HepG2 (cell line): ENCODE results near the gene DICER1. TPM values are rescaled to one million over a fixed set of nuclear protein-coding genes. Genes with fewer than 3 reads are reported as not detected.

Experiments used
- ATAC-seq: fragments of 200-7000 bp; cut with Tn5 transposase; 3 replicates; pipeline ENCODE4 v1.9.1; 2020; ENCODE audit warnings: mild to moderate bottlenecking, moderate library complexity
- BruUV-seq: library from RNA; stranded (reverse); fragments of 400-500 nt; replicated peaks from 2 replicates; lab custom pipeline; 2021; lab: Mats Ljungman, UMichigan
- CTCF ChIA-PET: fragments of 300-600 bp; formaldehyde crosslinking; extraction: SDS; loops from one replicate; lab custom pipeline; 2021; ENCODE audit warnings: low total read pairs, inconsistent platforms, low intra/inter-chr PET ratio; lab: Yijun Ruan, JAX
- POLR2A ChIA-PET: fragments of 350-600 bp; sonication (Branson Sonifier 250); formaldehyde crosslinking; loops from one replicate; lab custom pipeline; 2020; ENCODE audit warnings: antibody characterized with exemption, inconsistent platforms; lab: Yijun Ruan, JAX
- DNase-seq: peaks from one replicate; pipeline ENCODE4 v3.0.0-alpha.2; 2015; ENCODE audit warnings: low spot score
- FAIRE-seq: peaks from 3 replicates; lab custom pipeline; 2011; peaks lifted over from hg19 to GRCh38; lab: Jason Lieb, UNC
- H2AFZ ChIP-seq: one replicate; pipeline ENCODE4 v1.6.1; 2011; ENCODE audit warnings: low read length, inconsistent platforms
- H3K27ac ChIP-seq: fragments of 300-600 bp; 3 replicates; pipeline ENCODE4 v1.8.0; 2011; ENCODE audit warnings: mixed run types, mild to moderate bottlenecking, mixed read lengths, low read length, inconsistent platforms; ENCODE audit not compliant: insufficient read depth; ENCODE audit errors: extremely low read length
- H3K27me3 ChIP-seq, 2 experiments: fragments of 200-600 bp in 1 of 2; 2 replicates in 1 of 2; 3 replicates in 1 of 2; pipeline versions ENCODE4 v1.6.0 to v1.8.0; 2011; ENCODE audit warnings: low read length in 2 of 2, mild to moderate bottlenecking in 2 of 2, moderate library complexity in 2 of 2, inconsistent platforms in 1 of 2; ENCODE audit not compliant: insufficient read depth in 2 of 2, control insufficient read depth in 1 of 2
- H3K36me3 ChIP-seq, 2 experiments: fragments of 200-600 bp in 1 of 2; replicated peaks in 1 of 2; 2 replicates in 1 of 2; 3 replicates in 1 of 2; pipeline versions ENCODE4 v1.5.1 to v1.8.0; 2011; ENCODE audit warnings: low read length in 2 of 2, inconsistent platforms in 1 of 2; ENCODE audit not compliant: insufficient read depth in 2 of 2, control insufficient read depth in 1 of 2
- H3K4me1 ChIP-seq: 2 replicates; pipeline ENCODE4 v1.5.1; 2012; ENCODE audit warnings: low read length, inconsistent platforms; ENCODE audit not compliant: insufficient read depth
- H3K4me2 ChIP-seq: 2 replicates; pipeline ENCODE4 v1.6.0; 2011; ENCODE audit warnings: low read depth, low read length, inconsistent platforms
- H3K4me3 ChIP-seq, 3 experiments: fragments of 200-600 bp in 1 of 3; sonication (generic), shearing (Covaris generic) in 1 of 3; replicated peaks in 1 of 3; 2 replicates each; pipeline ENCODE4 v1.5.1; 2011 to 2016; ENCODE audit warnings: low read length in 3 of 3, inconsistent platforms in 2 of 3, low read depth in 2 of 3, mild to moderate bottlenecking in 2 of 3, control low read depth in 1 of 3, mixed read lengths in 1 of 3; ENCODE audit not compliant: insufficient read depth in 1 of 3
- H3K79me2 ChIP-seq: one replicate; pipeline ENCODE4 v1.6.1; 2011; ENCODE audit warnings: low read length, inconsistent platforms; ENCODE audit not compliant: insufficient read depth
- H3K9ac ChIP-seq: 2 replicates; pipeline ENCODE4 v1.6.0; 2011; ENCODE audit warnings: mild to moderate bottlenecking, low read depth, low read length, inconsistent platforms; ENCODE audit not compliant: insufficient read depth
- H3K9me3 ChIP-seq: 2 replicates; pipeline ENCODE4 v1.5.1; 2012; ENCODE audit warnings: mild to moderate bottlenecking, low read length
- H4K20me1 ChIP-seq: 2 replicates; pipeline ENCODE4 v1.6.0; 2011; ENCODE audit warnings: inconsistent platforms, mild to moderate bottlenecking, low read length, moderate library complexity; ENCODE audit not compliant: insufficient read depth
- CHCHD3 ChIP-seq: sonication (generic); formaldehyde crosslinking; IDR thresholded peaks from 2 replicates; pipeline ENCODE4 v1.8.0; 2022; ENCODE audit warnings: mild to moderate bottlenecking, missing genetic modification reagents, moderate library complexity
- NR2F1 ChIP-seq, 2 experiments: fragments of 450-650 bp in 1 of 2; formaldehyde crosslinking in 1 of 2; IDR thresholded peaks; 2 replicates each; pipeline versions ENCODE4 v1.5.0 to v1.6.1; 2016 to 2020; ENCODE audit warnings: mild to moderate bottlenecking in 1 of 2, missing compliant biosample characterization in 1 of 2, missing genetic modification reagents in 1 of 2, moderate library complexity in 1 of 2
- PHF5A ChIP-seq: IDR thresholded peaks from one replicate; pipeline ENCODE4 v1.6.1; 2018; ENCODE audit warnings: low read depth, missing genetic modification reagents; ENCODE audit not compliant: unreplicated experiment
- SIX1 ChIP-seq: sonication (generic); formaldehyde crosslinking; IDR thresholded peaks from 2 replicates; pipeline ENCODE4 v1.4.0; 2020; ENCODE audit warnings: missing genetic modification reagents, borderline replicate concordance
- TRAFD1 ChIP-seq: sonication (generic); formaldehyde crosslinking; IDR thresholded peaks from 2 replicates; pipeline ENCODE4 v1.5.1; 2020; ENCODE audit warnings: missing genetic modification reagents, mild to moderate bottlenecking, borderline replicate concordance
- ZNF720 ChIP-seq: sonication (generic); formaldehyde crosslinking; IDR thresholded peaks from 2 replicates; pipeline ENCODE4 v1.4.0; 2020; ENCODE audit warnings: missing genetic modification reagents
- ZNF83 ChIP-seq: sonication (generic); formaldehyde crosslinking; IDR thresholded peaks from 2 replicates; pipeline ENCODE4 v1.4.0; 2020; ENCODE audit warnings: missing genetic modification reagents, mild to moderate bottlenecking, borderline replicate concordance
- ZSCAN9 ChIP-seq: IDR thresholded peaks from 2 replicates; pipeline ENCODE4 v1.6.1; 2016; ENCODE audit warnings: borderline replicate concordance
- WGBS: methylation state at CpG from one replicate; pipeline ENCODE4 v1.1.6; 2017; ENCODE audit warnings: low lambda C conversion rate; 5-methylcytosine and 5-hydroxymethylcytosine counted together
- in situ Hi-C: cut with HindIII; loops from 2 replicates; pipeline ENCODE4 v1.10.0; 2017; ENCODE audit warnings: low pct_unique_long_range_greater_than_20kb; ENCODE audit not compliant: extremely low pct_ligation_motif_present
- intact Hi-C: fragments of 100-400 bp; cut with micrococcal nuclease; formaldehyde crosslinking; loops from one replicate; pipeline ENCODE4 v1.10.0; 2022; ENCODE audit not compliant: unreplicated experiment
- polyA plus RNA-seq, 8 experiments: library from polyadenylated mRNA; depleted of rRNA in 3 of 8; stranded (reverse) in 7 of 8; unstranded in 1 of 8; fragments of >200 nt; fragmentation: Illumina TruSeq in 4 of 8; extraction: Trizol in 4 of 8; gene quantifications; 2 replicates each; pipeline versions ENCODE4 v1.2.1 to v1.2.3, GENCODE V29; 2011 to 2016; ENCODE audit warnings: low read depth in 4 of 8, missing spikeins in 1 of 8, mixed read lengths in 1 of 8; ENCODE audit not compliant: insufficient read depth in 1 of 8
- total RNA-seq, 5 experiments: library from RNA; depleted of rRNA; stranded (reverse); fragments of >200 nt; fragmentation: Illumina TruSeq; extraction: Trizol; gene quantifications; 2 replicates each; pipeline ENCODE4 v1.2.3, GENCODE V29; 2016; ENCODE audit warnings: low read depth in 1 of 5
- TF ChIP-seq, protein P1 (sequence below): sonication (generic); formaldehyde crosslinking; IDR thresholded peaks from 2 replicates; pipeline ENCODE4 v1.5.1; 2020; ENCODE audit warnings: mild to moderate bottlenecking, missing genetic modification reagents, borderline replicate concordance

The DICER1 gene
- total and polyA plus RNA-seq, 2 of the 13 experiments (the other 11 are each of a cell fraction or from before 2014, with no cell fraction given): 31.8 to 61.9 TPM

GRCh38 chr14:95125915-95126314 is 31.4 kb downstream of the DICER1 start:
- over 99% methylated on average over 4 of the region's 4 CpGs for WGBS
- ATAC-seq: no peak
- intact Hi-C loops: no loop called here
- no peak for DNase-seq
- Histone ChIP-seq H2AFZ (no peak overlapping the region), H3K27me3 (no peaks in the 10 kb centered on the region; a peak in 1 of 5 replicates), H3K36me3 (peaks cover 10 to 41% of the 10 kb centered on the region in 2 experiments), H3K4me3 (no peak overlapping the region), H3K9me3 (no peaks in the 10 kb centered on the region), H3K9ac (no peak overlapping the region), H3K27ac (no peak overlapping the region), H3K4me2 (no peak overlapping the region), H4K20me1 (no peaks in the 10 kb centered on the region), H3K79me2 (no peaks in the 10 kb centered on the region), H3K4me1 (peaks cover 15% of the 10 kb centered on the region)
- TF ChIP-seq NR2F1 (CRISPR knock-in tag; IDR thresholded peaks at IDR 0.05): no peak
- no peak for TF ChIP-seq CHCHD3 (CRISPR knock-in tag)
- TF ChIP-seq TRAFD1 (CRISPR knock-in tag): no peak
- TF ChIP-seq PHF5A (CRISPR knock-in tag): no peak
- no peak for TF ChIP-seq ZSCAN9 (CRISPR knock-in tag)
- TF ChIP-seq, protein P1, sequence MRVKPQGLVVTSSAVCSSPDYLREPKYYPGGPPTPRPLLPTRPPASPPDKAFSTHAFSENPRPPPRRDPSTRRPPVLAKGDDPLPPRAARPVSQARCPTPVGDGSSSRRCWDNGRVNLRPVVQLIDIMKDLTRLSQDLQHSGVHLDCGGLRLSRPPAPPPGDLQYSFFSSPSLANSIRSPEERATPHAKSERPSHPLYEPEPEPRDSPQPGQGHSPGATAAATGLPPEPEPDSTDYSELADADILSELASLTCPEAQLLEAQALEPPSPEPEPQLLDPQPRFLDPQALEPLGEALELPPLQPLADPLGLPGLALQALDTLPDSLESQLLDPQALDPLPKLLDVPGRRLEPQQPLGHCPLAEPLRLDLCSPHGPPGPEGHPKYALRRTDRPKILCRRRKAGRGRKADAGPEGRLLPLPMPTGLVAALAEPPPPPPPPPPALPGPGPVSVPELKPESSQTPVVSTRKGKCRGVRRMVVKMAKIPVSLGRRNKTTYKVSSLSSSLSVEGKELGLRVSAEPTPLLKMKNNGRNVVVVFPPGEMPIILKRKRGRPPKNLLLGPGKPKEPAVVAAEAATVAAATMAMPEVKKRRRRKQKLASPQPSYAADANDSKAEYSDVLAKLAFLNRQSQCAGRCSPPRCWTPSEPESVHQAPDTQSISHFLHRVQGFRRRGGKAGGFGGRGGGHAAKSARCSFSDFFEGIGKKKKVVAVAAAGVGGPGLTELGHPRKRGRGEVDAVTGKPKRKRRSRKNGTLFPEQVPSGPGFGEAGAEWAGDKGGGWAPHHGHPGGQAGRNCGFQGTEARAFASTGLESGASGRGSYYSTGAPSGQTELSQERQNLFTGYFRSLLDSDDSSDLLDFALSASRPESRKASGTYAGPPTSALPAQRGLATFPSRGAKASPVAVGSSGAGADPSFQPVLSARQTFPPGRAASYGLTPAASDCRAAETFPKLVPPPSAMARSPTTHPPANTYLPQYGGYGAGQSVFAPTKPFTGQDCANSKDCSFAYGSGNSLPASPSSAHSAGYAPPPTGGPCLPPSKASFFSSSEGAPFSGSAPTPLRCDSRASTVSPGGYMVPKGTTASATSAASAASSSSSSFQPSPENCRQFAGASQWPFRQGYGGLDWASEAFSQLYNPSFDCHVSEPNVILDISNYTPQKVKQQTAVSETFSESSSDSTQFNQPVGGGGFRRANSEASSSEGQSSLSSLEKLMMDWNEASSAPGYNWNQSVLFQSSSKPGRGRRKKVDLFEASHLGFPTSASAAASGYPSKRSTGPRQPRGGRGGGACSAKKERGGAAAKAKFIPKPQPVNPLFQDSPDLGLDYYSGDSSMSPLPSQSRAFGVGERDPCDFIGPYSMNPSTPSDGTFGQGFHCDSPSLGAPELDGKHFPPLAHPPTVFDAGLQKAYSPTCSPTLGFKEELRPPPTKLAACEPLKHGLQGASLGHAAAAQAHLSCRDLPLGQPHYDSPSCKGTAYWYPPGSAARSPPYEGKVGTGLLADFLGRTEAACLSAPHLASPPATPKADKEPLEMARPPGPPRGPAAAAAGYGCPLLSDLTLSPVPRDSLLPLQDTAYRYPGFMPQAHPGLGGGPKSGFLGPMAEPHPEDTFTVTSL: no peak
- no peak for TF ChIP-seq ZNF720
- TF ChIP-seq SIX1: no peak
- no peak for TF ChIP-seq ZNF83 (CRISPR knock-in tag)
- POLR2A ChIA-PET: no interaction called here
- in situ Hi-C loops: no loop called here
- CTCF ChIA-PET: no interaction called here
- no peak for FAIRE-seq
- BruUV-seq: no TSS peak
